ENCODE data around the gene IKZF4.

IKZF4 gene

DNA sequence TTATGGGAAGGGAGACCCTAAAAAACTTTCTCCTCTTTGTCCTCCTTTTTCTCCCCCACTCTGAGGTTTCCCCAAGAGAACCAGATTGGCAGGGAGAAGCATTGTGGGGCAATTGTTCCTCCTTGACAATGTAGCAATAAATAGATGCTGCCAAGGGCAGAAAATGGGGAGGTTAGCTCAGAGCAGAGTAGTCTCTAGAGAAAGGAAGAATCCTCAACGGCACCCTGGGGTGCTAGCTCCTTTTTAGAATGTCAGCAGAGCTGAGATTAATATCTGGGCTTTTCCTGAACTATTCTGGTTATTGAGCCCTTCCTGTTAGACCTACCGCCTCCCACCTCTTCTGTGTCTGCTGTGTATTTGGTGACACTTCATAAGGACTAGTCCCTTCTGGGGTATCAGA, 16.3 kb downstream of the IKZF4 start:
- Histone ChIP-seq H3K27me3 (ENCODE audit: insufficient read depth, low read length, poor library complexity) (no peaks in the 10 kb centered on the region), H2AFZ (ENCODE audit: low read depth, low read length) (no peak overlapping the region), H3K36me3 (ENCODE audit: insufficient read depth, low read length) (peaks cover 26% of the 10 kb centered on the region), H4K20me1 (ENCODE audit: insufficient read depth, low read length) (no peaks in the 10 kb centered on the region), H3K27ac (ENCODE audit: low read length) (no peak overlapping the region), H3K4me1 (ENCODE audit: insufficient read depth, low read length) (peaks cover 13% of the 10 kb centered on the region), H3K4me3 (ENCODE audit: low read depth in 1 of 2, low read length in 2 of 2) (no peak overlapping the region), H3K79me2 (ENCODE audit: insufficient read depth, low read length) (peaks cover 11% of the 10 kb centered on the region), H3K9me3 (ENCODE audit: insufficient read depth, low read length, severe bottlenecking) (no peaks in the 10 kb centered on the region), H3K4me2 (ENCODE audit: insufficient read depth, low read length) (no peak overlapping the region), H3K9ac (ENCODE audit: low read depth, low read length) (no peak overlapping the region)
- no peak for TF ChIP-seq EZH2 (IDR thresholded peaks at IDR 0.05; ENCODE audit: borderline replicate concordance, low read depth, low read length, severe bottlenecking)
- TF ChIP-seq, protein P1, sequence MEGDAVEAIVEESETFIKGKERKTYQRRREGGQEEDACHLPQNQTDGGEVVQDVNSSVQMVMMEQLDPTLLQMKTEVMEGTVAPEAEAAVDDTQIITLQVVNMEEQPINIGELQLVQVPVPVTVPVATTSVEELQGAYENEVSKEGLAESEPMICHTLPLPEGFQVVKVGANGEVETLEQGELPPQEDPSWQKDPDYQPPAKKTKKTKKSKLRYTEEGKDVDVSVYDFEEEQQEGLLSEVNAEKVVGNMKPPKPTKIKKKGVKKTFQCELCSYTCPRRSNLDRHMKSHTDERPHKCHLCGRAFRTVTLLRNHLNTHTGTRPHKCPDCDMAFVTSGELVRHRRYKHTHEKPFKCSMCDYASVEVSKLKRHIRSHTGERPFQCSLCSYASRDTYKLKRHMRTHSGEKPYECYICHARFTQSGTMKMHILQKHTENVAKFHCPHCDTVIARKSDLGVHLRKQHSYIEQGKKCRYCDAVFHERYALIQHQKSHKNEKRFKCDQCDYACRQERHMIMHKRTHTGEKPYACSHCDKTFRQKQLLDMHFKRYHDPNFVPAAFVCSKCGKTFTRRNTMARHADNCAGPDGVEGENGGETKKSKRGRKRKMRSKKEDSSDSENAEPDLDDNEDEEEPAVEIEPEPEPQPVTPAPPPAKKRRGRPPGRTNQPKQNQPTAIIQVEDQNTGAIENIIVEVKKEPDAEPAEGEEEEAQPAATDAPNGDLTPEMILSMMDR (IDR thresholded peaks at IDR 0.05; ENCODE audit: borderline replicate concordance, extremely low read depth, low read length, poor library complexity, severe bottlenecking) = no peak
- ATAC-seq (ENCODE audit: insufficient read depth, low read depth) = no peak
- DNase-seq = no peak

DNA sequence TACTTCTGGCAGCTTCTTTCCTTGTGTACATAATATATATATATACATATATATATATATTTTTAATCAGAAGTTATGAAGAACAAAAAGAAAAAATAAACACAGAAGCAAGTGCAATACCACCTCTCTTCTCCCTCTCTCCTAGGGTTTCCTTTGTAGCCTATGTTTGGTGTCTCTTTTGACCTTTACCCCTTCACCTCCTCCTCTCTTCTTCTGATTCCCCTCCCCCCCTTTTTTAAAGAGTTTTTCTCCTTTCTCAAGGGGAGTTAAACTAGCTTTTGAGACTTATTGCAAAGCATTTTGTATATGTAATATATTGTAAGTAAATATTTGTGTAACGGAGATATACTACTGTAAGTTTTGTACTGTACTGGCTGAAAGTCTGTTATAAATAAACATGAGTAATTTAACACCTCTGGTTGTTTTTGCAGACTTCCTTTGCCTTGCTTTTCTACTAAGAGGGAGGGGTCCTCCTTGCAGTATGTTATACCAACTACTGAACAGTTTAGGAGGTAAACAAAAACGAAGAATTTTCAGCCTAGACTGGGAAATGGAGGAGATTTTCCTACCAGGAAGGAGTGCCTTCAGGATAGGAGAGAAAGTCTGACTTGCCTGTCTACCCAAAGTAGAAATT, 17.3 kb downstream of the IKZF4 start:
- Histone ChIP-seq H3K27me3 (ENCODE audit: insufficient read depth, low read length, poor library complexity) (no peaks in the 10 kb centered on the region), H4K20me1 (ENCODE audit: insufficient read depth, low read length) (peaks cover 7% of the 10 kb centered on the region), H3K4me3 (ENCODE audit: low read depth in 1 of 2, low read length in 2 of 2) (no peak overlapping the region), H3K79me2 (ENCODE audit: insufficient read depth, low read length) (peaks cover 21% of the 10 kb centered on the region), H2AFZ (ENCODE audit: low read depth, low read length) (no peak overlapping the region), H3K9ac (ENCODE audit: low read depth, low read length) (no peak overlapping the region), H3K27ac (ENCODE audit: low read length) (no peak overlapping the region), H3K4me1 (ENCODE audit: insufficient read depth, low read length) (peaks cover 20% of the 10 kb centered on the region), H3K36me3 (ENCODE audit: insufficient read depth, low read length) (peaks cover 24% of the 10 kb centered on the region), H3K9me3 (ENCODE audit: insufficient read depth, low read length, severe bottlenecking) (no peaks in the 10 kb centered on the region), H3K4me2 (ENCODE audit: insufficient read depth, low read length) (no peak overlapping the region)
- no peak for ATAC-seq (ENCODE audit: insufficient read depth, low read depth)
- TF ChIP-seq EZH2 (IDR thresholded peaks at IDR 0.05; ENCODE audit: borderline replicate concordance, low read depth, low read length, severe bottlenecking) = no peak
- TF ChIP-seq, protein P1 (IDR thresholded peaks at IDR 0.05; ENCODE audit: borderline replicate concordance, extremely low read depth, low read length, poor library complexity, severe bottlenecking) = no peak
- no peak for DNase-seq

DNA sequence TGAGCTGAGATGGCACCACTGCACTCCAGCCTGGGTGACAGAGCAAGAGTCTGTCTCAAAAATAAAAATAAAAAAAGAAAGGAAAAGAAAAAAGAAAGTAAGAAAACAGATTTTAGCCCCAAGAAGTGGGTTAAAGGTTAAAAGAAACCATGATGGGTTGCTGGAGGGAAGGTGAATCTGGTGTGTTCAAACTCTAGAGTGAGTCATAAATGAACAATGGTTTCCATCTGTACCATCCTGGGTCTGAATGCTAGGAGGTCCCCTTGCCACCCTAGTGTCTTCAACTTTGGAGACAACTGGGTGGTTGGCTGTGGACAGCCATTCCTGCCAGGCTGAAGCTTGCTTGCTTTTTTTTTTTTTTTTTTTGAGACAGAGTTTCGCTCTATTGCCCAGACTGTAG, 19.3 kb downstream of the IKZF4 start:
- ATAC-seq (ENCODE audit: insufficient read depth, low read depth) (no peak), DNase-seq (no peak)
- Histone ChIP-seq H2AFZ (ENCODE audit: low read depth, low read length) (no peak overlapping the region), H3K4me3 (ENCODE audit: low read depth in 1 of 2, low read length in 2 of 2) (no peak overlapping the region), H3K4me2 (ENCODE audit: insufficient read depth, low read length) (no peak overlapping the region), H3K79me2 (ENCODE audit: insufficient read depth, low read length) (peaks cover 31% of the 10 kb centered on the region), H3K36me3 (ENCODE audit: insufficient read depth, low read length) (peaks cover 30% of the 10 kb centered on the region), H4K20me1 (ENCODE audit: insufficient read depth, low read length) (peaks cover 16% of the 10 kb centered on the region), H3K4me1 (ENCODE audit: insufficient read depth, low read length) (peaks cover 28% of the 10 kb centered on the region), H3K27ac (ENCODE audit: low read length) (no peak overlapping the region), H3K9ac (ENCODE audit: low read depth, low read length) (peak overlapping the region; percentile 74; the same call in 1 of the 2 replicates), H3K9me3 (ENCODE audit: insufficient read depth, low read length, severe bottlenecking) (no peaks in the 10 kb centered on the region), H3K27me3 (ENCODE audit: insufficient read depth, low read length, poor library complexity) (no peaks in the 10 kb centered on the region)
- TF ChIP-seq, protein P1 (IDR thresholded peaks at IDR 0.05; ENCODE audit: borderline replicate concordance, extremely low read depth, low read length, poor library complexity, severe bottlenecking) = no peak
- no peak for TF ChIP-seq EZH2 (IDR thresholded peaks at IDR 0.05; ENCODE audit: borderline replicate concordance, low read depth, low read length, severe bottlenecking)

Measured in DND-41 (cell line).